HEK293 (cell line): ENCODE measurements around the gene TSSK6.

Source experiments
- CTCF ChIA-PET: fragments of 350-600 bp; formaldehyde crosslinking; extraction: SDS; loops from one replicate; lab custom pipeline; 2021; ENCODE audit warnings: antibody characterized with exemption; lab: Yijun Ruan, JAX
- POLR2A ChIA-PET: fragments of 300-600 bp; formaldehyde crosslinking; extraction: SDS; loops from one replicate; lab custom pipeline; 2020; ENCODE audit warnings: antibody characterized with exemption, inconsistent platforms; lab: Yijun Ruan, JAX
- H3K27ac ChIP-seq: fragments of 200-500 bp; sonication (Bioruptor generic); 2 replicates; pipeline ENCODE4 v1.5.1; 2014; ENCODE audit warnings: low read depth, low read length, control low read depth, inconsistent platforms; ENCODE audit errors: extremely low read depth
- H3K36me3 ChIP-seq, 2 experiments: fragments of 200-500 bp in 1 of 2; sonication (Bioruptor generic) in 1 of 2; 1 replicate in 1 of 2; 2 replicates in 1 of 2; pipeline ENCODE4 v1.5.1; 2014 to 2017; ENCODE audit warnings: inconsistent platforms in 2 of 2, low read length in 2 of 2; ENCODE audit not compliant: control insufficient read depth in 2 of 2, insufficient read depth in 1 of 2
- H3K4me1 ChIP-seq: fragments of 200-500 bp; sonication (Bioruptor generic); 2 replicates; pipeline ENCODE4 v1.5.1; 2014; ENCODE audit warnings: mild to moderate bottlenecking, low read length, inconsistent platforms; ENCODE audit not compliant: control insufficient read depth, insufficient read depth
- H3K4me3 ChIP-seq: 2 replicates; pipeline ENCODE4 v1.5.1; 2011; ENCODE audit warnings: low read depth, mild to moderate bottlenecking, control low read depth, low read length, moderate library complexity
- H3K9me3 ChIP-seq: fragments of 200-500 bp; sonication (Bioruptor generic); 2 replicates; pipeline ENCODE4 v1.5.1; 2014; ENCODE audit warnings: low read depth, low read length, inconsistent platforms; ENCODE audit not compliant: control insufficient read depth, insufficient read depth
- INSM2 ChIP-seq: fragments of 450-650 bp; formaldehyde crosslinking; IDR thresholded peaks from 2 replicates; pipeline ENCODE4 v1.5.1; 2016; ENCODE audit warnings: missing biosample characterization, missing genetic modification characterization
- SP3 ChIP-seq: fragments of 450-650 bp; formaldehyde crosslinking; IDR thresholded peaks from 2 replicates; pipeline ENCODE4 v1.5.1; 2016; ENCODE audit warnings: missing biosample characterization, missing genetic modification characterization
- YY2 ChIP-seq: fragments of 450-650 bp; formaldehyde crosslinking; IDR thresholded peaks from 2 replicates; pipeline ENCODE4 v1.5.1; 2016; ENCODE audit warnings: missing biosample characterization, missing genetic modification characterization
- ZBTB10 ChIP-seq: fragments of 450-650 bp; formaldehyde crosslinking; IDR thresholded peaks from 2 replicates; pipeline ENCODE4 v1.5.1; 2016; ENCODE audit warnings: missing biosample characterization, missing genetic modification characterization
- ZBTB11 ChIP-seq: fragments of 450-650 bp; formaldehyde crosslinking; conservative IDR thresholded peaks from 2 replicates; pipeline ENCODE4 v1.5.1; 2016; ENCODE audit warnings: low read depth, missing biosample characterization, missing genetic modification characterization
- ZBTB49 ChIP-seq: fragments of 450-650 bp; formaldehyde crosslinking; IDR thresholded peaks from 2 replicates; pipeline ENCODE4 v1.5.1; 2016; ENCODE audit warnings: missing biosample characterization, missing genetic modification characterization, low read depth
- ZEB2 ChIP-seq: fragments of 450-650 bp; formaldehyde crosslinking; IDR thresholded peaks from 2 replicates; pipeline ENCODE4 v1.5.1; 2016; ENCODE audit warnings: missing biosample characterization, missing genetic modification characterization
- ZNF157 ChIP-seq: fragments of 450-650 bp; formaldehyde crosslinking; IDR thresholded peaks from 2 replicates; pipeline ENCODE4 v1.5.1; 2016; ENCODE audit warnings: missing biosample characterization, missing genetic modification characterization
- ZNF211 ChIP-seq: fragments of 450-650 bp; formaldehyde crosslinking; IDR thresholded peaks from 2 replicates; pipeline ENCODE4 v1.5.1; 2016; ENCODE audit warnings: low read depth, missing biosample characterization, missing genetic modification characterization
- ZNF324 ChIP-seq: fragments of 450-650 bp; formaldehyde crosslinking; IDR thresholded peaks from 2 replicates; pipeline ENCODE4 v1.5.1; 2016; ENCODE audit warnings: missing biosample characterization, missing genetic modification characterization
- ZNF366 ChIP-seq: fragments of 450-650 bp; formaldehyde crosslinking; conservative IDR thresholded peaks from 2 replicates; pipeline ENCODE4 v1.5.1; 2016; ENCODE audit warnings: missing biosample characterization, missing genetic modification characterization
- ZNF398 ChIP-seq: fragments of 450-650 bp; formaldehyde crosslinking; IDR thresholded peaks from 2 replicates; pipeline ENCODE4 v1.5.1; 2017; ENCODE audit warnings: missing biosample characterization, missing genetic modification characterization
- ZNF510 ChIP-seq: fragments of 450-650 bp; formaldehyde crosslinking; IDR thresholded peaks from 2 replicates; pipeline ENCODE4 v1.5.1; 2018; ENCODE audit warnings: mild to moderate bottlenecking, missing genetic modification characterization, missing biosample characterization; ENCODE audit not compliant: insufficient replicate concordance
- ZNF561 ChIP-seq: fragments of 450-650 bp; IDR thresholded peaks from 2 replicates; pipeline ENCODE4 v1.5.1; 2018; ENCODE audit warnings: missing biosample characterization, missing genetic modification characterization, borderline replicate concordance
- ZNF580 ChIP-seq: fragments of 450-650 bp; formaldehyde crosslinking; IDR thresholded peaks from 2 replicates; pipeline ENCODE4 v1.5.1; 2016; ENCODE audit warnings: missing biosample characterization, missing genetic modification characterization
- ZNF660 ChIP-seq: fragments of 450-650 bp; IDR thresholded peaks from 2 replicates; pipeline ENCODE4 v1.5.1; 2018; ENCODE audit warnings: missing biosample characterization, mild to moderate bottlenecking, missing genetic modification characterization
- ZNF701 ChIP-seq: fragments of 450-650 bp; formaldehyde crosslinking; IDR thresholded peaks from 2 replicates; pipeline ENCODE4 v1.5.1; 2016; ENCODE audit warnings: missing biosample characterization, missing genetic modification characterization
- TF ChIP-seq, protein P1 (sequence below): fragments of 450-650 bp; formaldehyde crosslinking; IDR thresholded peaks from 2 replicates; pipeline ENCODE4 v1.5.1; 2016; ENCODE audit warnings: missing biosample characterization, missing genetic modification characterization

Gene TSSK6

DNA sequence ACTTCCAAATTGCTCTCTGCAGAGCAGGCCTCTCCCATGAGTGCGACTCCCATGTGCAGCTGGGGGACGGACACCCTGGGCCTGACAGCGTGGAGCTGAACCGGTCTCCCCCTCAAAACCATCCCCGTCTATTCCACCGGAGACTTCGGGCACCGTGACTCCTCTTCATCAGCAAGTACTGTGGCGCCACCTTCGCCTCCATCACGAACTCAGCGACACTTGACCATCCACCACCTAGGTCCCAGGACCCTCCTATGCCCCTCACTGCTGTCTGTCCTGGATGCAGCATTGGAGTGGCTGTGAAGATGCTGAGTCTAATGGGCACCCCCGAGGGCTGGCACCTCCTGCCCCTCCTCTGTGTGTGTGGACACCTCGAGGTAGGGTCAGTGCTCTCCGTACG lies 43.3 kb upstream of the TSSK6 start:
- CTCF ChIA-PET: interaction anchor here (1.0 to 3.3 kb wide), 2 partner anchors 10 to 27 kb away, joined by 4 to 15 read pairs; no protein-coding TSS in a partner anchor
- H3K4me1 ChIP-seq: no peaks in the 10 kb centered on the region
- H3K27ac ChIP-seq: no peak overlapping the region
- H3K9me3 ChIP-seq: no peaks in the 10 kb centered on the region
- TF ChIP-seq ZBTB11 (tag by site-specific recombination) (no peak), ZNF211 (no peak), ZEB2 (tag by site-specific recombination) (no peak), ZNF324 (tag by site-specific recombination) (no peak), ZNF660 (tag by site-specific recombination) (no peak), YY2 (tag by site-specific recombination) (no peak), ZNF398 (tag by site-specific recombination) (no peak), INSM2 (tag by site-specific recombination) (no peak), ZNF157 (tag by site-specific recombination) (no peak), ZNF366 (tag by site-specific recombination) (no peak), SP3 (tag by site-specific recombination) (no peak), ZBTB49 (tag by site-specific recombination) (no peak), ZNF561 (no peak), ZNF580 (tag by site-specific recombination) (no peak), ZNF510 (tag by site-specific recombination) (no peak), ZBTB10 (tag by site-specific recombination) (no peak), ZNF701 (tag by site-specific recombination) (no peak)
- TF ChIP-seq, protein P1, sequence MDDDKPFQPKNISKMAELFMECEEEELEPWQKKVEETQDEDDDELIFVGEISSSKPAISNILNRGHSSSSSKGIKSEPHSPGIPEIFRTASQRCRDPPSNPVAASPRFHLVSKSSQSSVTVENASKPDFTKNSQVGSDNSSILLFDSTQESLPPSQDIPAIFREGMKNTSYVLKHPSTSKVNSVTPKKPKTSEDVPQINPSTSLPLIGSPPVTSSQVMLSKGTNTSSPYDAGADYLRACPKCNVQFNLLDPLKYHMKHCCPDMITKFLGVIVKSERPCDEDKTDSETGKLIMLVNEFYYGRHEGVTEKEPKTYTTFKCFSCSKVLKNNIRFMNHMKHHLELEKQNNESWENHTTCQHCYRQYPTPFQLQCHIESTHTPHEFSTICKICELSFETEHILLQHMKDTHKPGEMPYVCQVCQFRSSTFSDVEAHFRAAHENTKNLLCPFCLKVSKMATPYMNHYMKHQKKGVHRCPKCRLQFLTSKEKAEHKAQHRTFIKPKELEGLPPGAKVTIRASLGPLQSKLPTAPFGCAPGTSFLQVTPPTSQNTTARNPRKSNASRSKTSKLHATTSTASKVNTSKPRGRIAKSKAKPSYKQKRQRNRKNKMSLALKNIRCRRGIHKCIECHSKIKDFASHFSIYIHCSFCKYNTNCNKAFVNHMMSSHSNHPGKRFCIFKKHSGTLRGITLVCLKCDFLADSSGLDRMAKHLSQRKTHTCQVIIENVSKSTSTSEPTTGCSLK (tag by site-specific recombination): no peak
- TF ChIP-seq, all 188 proteins: peak for 0
- no peaks in the 10 kb centered on the region for H3K36me3 ChIP-seq
- POLR2A ChIA-PET: no interaction called here
- no peak overlapping the region for H3K4me3 ChIP-seq
